GM12875 (cell line): ENCODE data around the gene EP300.
"Not testable (repeated sequence)": the region's sequence is repeated elsewhere in the genome, so short reads cannot be mapped to it uniquely, and the experiment has no call there.

Experiments used
- H3K4me3 ChIP-seq: one replicate; pipeline ENCODE4 v1.5.1; 2011; ENCODE audit warnings: low read depth, low read length, control low read depth
- CTCF ChIP-seq: IDR thresholded peaks from 2 replicates; pipeline ENCODE4 v1.5.1; 2011; ENCODE audit warnings: low read depth, mild to moderate bottlenecking, control low read depth, inconsistent platforms, low read length, moderate library complexity, borderline replicate concordance; ENCODE audit not compliant: insufficient read depth

EP300 gene

DNA sequence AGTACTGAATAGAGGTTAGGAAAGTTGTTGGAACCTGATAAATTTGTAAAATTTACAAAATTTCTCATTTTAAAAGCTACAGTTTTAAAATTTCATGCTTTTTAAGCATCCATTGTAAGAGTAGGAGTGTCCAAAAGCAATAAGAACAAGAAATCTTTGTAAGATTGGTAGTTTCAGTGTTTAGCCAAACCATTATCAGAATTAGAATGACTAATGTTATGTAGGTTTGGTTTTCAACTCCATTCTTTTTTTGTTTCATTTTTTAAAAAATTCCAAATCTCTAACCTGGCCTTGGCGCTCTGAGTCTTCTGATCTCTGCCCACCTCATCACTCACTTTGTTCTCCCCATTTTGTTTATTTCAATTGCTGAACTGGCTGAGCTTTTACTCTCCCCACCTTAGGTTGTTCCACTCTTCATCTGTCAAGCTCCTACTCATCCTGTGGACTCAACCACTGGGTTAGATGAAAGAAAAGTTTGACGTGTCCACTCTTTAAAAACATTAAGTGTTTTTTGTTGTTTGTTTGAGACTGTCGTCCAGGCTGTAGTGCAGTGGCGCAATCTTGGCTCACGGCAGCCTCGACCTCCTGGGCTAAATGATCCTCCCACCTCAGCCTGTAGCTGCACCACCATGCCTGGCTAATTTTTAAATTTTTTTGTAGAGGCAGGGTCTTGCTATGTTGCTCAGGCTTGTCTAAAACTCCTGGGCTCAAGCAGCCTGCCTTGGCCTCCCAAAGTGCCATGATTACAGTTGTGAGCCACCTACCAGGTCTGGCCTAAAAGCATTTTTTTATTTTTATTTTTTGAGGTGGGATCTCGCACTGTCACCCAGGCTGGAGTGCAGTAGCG lies 14.0 kb downstream of the EP300 start:
- H3K4me3 ChIP-seq: no peak overlapping the region
- TF ChIP-seq CTCF: no peak

DNA sequence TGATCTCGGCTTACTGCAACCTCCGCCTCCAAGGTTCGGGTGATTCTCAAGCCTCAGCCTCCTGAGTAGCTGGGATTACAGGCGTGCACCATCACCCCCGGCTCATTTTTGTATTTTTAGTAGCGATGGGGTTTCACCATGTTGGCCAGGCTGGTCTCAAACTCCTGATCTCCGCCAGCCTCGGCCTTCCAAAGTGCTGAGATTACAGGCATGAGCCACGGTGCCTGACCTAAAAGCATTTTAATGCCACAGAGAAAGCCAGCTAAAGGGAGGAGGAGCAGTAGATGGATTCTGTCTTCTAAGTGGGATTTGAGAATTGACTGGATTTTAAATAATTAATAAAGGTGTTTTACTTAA lies 14.6 kb downstream of the EP300 start:
- not testable (repeated sequence) for H3K4me3 ChIP-seq

- no peak overlapping the region for H3K4me3 ChIP-seq
- TF ChIP-seq CTCF: no peak
Measured at GRCh38 chr22:41110968-41111367, 18.6 kb downstream of the EP300 start.

DNA sequence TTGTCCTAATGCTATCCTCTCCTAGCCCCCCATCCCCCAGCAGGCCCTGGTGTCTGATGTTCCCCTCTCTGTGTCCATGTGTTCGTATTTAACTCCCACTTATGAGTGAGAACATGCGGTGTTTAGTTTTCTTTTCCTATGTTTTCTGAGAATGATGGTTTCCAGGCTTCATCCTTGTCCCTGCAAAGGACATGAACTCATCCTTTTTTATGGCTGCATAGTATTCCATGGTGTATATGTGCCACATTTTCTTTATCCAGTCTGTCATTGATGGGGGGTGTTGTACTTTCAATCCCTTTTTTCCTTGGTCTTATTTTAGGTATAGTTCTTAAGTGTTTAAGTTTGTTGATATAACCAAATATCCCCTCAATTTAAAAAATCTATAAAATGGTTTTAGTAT lies 23.9 kb downstream of the EP300 start:
- H3K4me3 ChIP-seq: no peak overlapping the region
- TF ChIP-seq CTCF: no peak

DNA sequence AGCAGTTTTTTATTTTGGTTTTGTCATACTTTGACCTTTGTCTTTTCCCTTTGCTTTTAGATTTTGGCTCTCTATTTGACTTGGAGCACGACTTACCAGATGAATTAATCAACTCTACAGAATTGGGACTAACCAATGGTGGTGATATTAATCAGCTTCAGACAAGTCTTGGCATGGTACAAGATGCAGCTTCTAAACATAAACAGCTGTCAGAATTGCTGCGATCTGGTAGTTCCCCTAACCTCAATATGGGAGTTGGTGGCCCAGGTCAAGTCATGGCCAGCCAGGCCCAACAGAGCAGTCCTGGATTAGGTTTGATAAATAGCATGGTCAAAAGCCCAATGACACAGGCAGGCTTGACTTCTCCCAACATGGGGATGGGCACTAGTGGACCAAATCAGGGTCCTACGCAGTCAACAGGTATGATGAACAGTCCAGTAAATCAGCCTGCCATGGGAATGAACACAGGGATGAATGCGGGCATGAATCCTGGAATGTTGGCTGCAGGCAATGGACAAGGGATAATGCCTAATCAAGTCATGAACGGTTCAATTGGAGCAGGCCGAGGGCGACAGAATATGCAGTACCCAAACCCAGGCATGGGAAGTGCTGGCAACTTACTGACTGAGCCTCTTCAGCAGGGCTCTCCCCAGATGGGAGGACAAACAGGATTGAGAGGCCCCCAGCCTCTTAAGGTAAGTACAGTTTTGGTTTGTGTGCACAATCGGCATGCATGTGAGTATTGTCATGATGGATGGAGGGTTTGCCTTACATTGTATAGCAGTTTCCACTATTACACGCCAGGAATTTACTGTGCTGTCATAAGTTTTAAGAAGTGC lies 25.0 kb downstream of the EP300 start:
- TF ChIP-seq CTCF: no peak
- no peak overlapping the region for H3K4me3 ChIP-seq

GRCh38 chr22:41123151-41123550 lies 30.8 kb downstream of the EP300 start:
- H3K4me3 ChIP-seq: no peak overlapping the region
- TF ChIP-seq CTCF: no peak

DNA sequence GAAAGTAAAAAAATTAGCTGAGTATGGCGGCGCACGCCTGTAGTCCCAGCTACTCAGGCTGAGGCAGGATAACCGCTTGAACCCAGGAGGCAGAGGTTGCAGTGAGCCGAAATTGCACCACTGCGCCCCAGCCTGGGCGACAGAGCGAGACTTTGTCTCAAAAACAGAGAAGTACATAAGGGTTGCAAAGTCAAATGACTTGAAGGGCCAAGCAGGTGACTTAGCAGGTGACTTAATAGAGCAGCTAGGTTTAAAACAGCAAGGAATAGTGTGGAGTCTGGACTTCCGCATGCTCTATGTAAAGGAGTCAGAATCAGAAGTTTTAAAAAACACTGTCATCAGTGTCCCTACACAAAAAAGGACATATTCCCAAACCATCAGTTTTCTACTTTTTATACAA lies 31.7 kb downstream of the EP300 start:
- H3K4me3 ChIP-seq: no peak overlapping the region
- TF ChIP-seq CTCF: no peak
